22Rv1 (cell line): ENCODE data around the gene COX11.

Experiments used
- ZFX ChIP-seq: fragments of 450-650 bp; IDR thresholded peaks from 2 replicates; pipeline ENCODE4 v1.6.1; 2017; ENCODE audit warnings: antibody characterized with exemption, borderline replicate concordance
- TF ChIP-seq, protein P1 (sequence below): fragments of 450-650 bp; IDR thresholded peaks from 2 replicates; pipeline ENCODE4 v1.5.1; 2017; ENCODE audit warnings: mild to moderate bottlenecking

DNA sequence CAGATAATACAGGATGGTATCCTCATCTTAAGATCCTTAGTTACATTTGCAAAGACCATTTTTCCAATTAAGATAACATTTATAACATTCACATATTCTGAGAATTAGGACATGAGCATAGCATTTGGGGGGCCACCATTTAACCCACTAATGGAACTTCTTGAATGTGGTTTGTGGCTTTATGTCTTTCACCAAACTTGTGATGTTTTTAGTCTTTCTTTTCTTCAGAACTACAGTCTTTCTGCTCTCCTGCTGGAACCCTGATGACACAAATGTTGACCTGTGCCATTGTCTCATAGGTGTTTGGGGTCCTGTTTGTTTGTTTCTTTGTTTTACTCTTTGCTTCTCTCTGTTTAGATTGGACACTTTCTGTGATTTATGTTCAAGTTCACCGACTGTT lies 23.2 kb downstream of the COX11 start:
- TF ChIP-seq, protein P1, sequence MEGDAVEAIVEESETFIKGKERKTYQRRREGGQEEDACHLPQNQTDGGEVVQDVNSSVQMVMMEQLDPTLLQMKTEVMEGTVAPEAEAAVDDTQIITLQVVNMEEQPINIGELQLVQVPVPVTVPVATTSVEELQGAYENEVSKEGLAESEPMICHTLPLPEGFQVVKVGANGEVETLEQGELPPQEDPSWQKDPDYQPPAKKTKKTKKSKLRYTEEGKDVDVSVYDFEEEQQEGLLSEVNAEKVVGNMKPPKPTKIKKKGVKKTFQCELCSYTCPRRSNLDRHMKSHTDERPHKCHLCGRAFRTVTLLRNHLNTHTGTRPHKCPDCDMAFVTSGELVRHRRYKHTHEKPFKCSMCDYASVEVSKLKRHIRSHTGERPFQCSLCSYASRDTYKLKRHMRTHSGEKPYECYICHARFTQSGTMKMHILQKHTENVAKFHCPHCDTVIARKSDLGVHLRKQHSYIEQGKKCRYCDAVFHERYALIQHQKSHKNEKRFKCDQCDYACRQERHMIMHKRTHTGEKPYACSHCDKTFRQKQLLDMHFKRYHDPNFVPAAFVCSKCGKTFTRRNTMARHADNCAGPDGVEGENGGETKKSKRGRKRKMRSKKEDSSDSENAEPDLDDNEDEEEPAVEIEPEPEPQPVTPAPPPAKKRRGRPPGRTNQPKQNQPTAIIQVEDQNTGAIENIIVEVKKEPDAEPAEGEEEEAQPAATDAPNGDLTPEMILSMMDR: no peak
- TF ChIP-seq ZFX: no peak
